ENCODE data around the gene GNB4. TPM values are rescaled to one million over a fixed set of nuclear protein-coding genes. Genes with fewer than 3 reads are reported as not detected.

Gene GNB4
- total RNA-seq, 1 donor from 2014 or later: 77.6 TPM

DNA sequence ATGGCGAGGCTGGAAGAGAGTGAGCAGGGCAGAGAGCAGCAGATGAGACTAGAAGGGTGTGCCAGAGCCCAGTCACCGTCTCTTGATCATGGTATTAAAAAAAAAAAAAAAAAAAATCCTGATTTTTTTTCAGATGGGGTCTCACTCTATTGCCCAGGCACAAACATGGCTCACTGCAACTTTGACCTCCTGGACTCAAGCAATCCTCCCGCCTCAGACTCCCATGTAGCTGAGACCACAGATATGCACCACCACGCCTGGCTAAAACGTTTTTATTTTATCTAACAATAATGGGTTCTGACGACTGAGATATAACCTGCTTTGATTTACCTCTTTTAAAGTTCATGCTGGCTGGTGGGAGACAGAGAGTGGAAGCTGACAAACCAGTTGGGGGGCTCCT is 4.0 kb downstream of the GNB4 start:
- TF ChIP-seq CTCF (IDR thresholded peaks at IDR 0.05): no peak
- no peak overlapping the region for H3K4me3 Mint-ChIP-seq (ENCODE audit: unreplicated experiment)
- no peaks in the 10 kb centered on the region for H3K36me3 Mint-ChIP-seq (ENCODE audit: low read depth)
- no peaks in the 10 kb centered on the region for H3K27me3 Mint-ChIP-seq (ENCODE audit: low read depth)
- peaks cover 52% of the 10 kb centered on the region for H3K4me1 Mint-ChIP-seq (ENCODE audit: low read depth)
- peak overlapping the region; percentile 38 for H3K27ac Mint-ChIP-seq (ENCODE audit: unreplicated experiment)
- no peak for DNase-seq (ENCODE audit: low spot score)
- no peaks in the 10 kb centered on the region for H3K9me3 Mint-ChIP-seq (ENCODE audit: low read depth)

DNA sequence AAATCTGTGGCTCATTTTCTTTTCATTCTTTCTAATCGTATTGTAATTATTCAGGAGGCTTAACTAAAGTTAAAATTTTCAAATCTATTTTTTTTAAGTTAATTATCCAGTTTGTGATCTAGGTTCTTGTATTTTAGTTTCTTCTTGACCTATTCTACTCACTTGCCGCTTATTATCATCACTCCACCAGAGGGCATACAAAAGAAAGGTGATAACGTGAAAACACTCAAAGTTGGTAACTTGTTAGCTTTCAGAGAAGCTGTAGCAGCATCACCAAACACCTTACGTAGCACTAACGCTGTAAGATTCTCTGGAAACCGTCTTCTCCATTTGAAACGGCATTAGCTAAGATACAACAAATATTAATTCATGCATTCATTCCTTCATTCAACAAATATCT is 4.8 kb downstream of the GNB4 start:
- peak; percentile 69 for TF ChIP-seq CTCF (IDR thresholded peaks at IDR 0.05)
- Mint-ChIP-seq H3K9me3 (ENCODE audit: low read depth) (no peaks in the 10 kb centered on the region), H3K4me3 (ENCODE audit: unreplicated experiment) (no peak overlapping the region), H3K4me1 (ENCODE audit: low read depth) (peaks cover 47% of the 10 kb centered on the region), H3K27ac (ENCODE audit: unreplicated experiment) (no peak overlapping the region), H3K36me3 (ENCODE audit: low read depth) (no peaks in the 10 kb centered on the region), H3K27me3 (ENCODE audit: low read depth) (no peaks in the 10 kb centered on the region)
- no peak for DNase-seq (ENCODE audit: low spot score)

DNA sequence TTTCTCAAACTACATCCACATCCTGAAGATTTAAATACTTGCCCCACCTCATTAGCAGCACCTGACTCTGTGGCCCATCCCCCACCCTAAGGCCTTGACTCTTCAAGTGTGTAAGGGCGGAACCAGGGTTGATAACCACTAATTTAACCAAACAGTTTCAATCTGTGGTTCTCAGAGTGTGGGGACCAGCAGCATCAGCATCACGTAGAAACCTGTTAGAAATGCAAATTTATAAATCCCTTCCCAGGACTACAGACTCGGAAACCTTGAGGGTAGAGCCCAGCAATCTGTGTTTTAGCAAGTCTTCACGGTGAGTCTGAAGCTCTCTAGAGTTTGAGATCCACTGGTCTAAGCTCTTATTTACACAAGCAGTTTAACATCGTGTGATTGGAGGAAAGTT is 12.4 kb downstream of the GNB4 start:
- no peaks in the 10 kb centered on the region for H3K36me3 Mint-ChIP-seq (ENCODE audit: low read depth)
- H3K4me3 Mint-ChIP-seq (ENCODE audit: unreplicated experiment): no peak overlapping the region
- H3K27me3 Mint-ChIP-seq (ENCODE audit: low read depth): no peaks in the 10 kb centered on the region
- no peak overlapping the region for H3K27ac Mint-ChIP-seq (ENCODE audit: unreplicated experiment)
- H3K9me3 Mint-ChIP-seq (ENCODE audit: low read depth): no peaks in the 10 kb centered on the region
- peaks cover 31% of the 10 kb centered on the region for H3K4me1 Mint-ChIP-seq (ENCODE audit: low read depth)
- TF ChIP-seq CTCF (IDR thresholded peaks at IDR 0.05): no peak
- no peak for DNase-seq (ENCODE audit: low spot score)

GRCh38 chr3:179436517-179436916 is 14.8 kb downstream of the GNB4 start:
- Mint-ChIP-seq H3K36me3 (ENCODE audit: low read depth) (no peaks in the 10 kb centered on the region), H3K9me3 (ENCODE audit: low read depth) (no peaks in the 10 kb centered on the region), H3K4me1 (ENCODE audit: low read depth) (peaks cover 52% of the 10 kb centered on the region), H3K4me3 (ENCODE audit: unreplicated experiment) (no peak overlapping the region), H3K27ac (ENCODE audit: unreplicated experiment) (peak overlapping the region; percentile 49), H3K27me3 (ENCODE audit: low read depth) (no peaks in the 10 kb centered on the region)
- DNase-seq (ENCODE audit: low spot score): no peak
- no peak for TF ChIP-seq CTCF (IDR thresholded peaks at IDR 0.05)

DNA sequence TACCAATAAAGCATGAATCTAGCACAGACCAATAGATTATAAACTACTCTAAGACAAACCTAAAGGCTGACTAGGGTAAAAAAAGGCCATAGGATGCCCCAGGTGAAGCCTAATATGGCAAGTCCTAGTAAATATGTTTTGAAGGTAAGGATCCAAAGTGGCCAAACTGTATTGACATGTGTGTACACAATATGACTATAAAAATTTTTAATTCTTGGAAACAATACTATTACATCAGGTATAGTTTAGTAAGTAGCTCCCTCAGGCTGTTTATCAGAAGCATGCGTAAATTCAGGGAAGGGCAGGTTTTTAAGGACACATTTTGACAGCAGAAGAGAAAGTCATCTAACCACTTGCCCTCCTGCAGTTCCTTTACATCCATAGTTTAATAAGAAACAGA is 18.8 kb downstream of the GNB4 start:
- no peak overlapping the region for H3K4me3 Mint-ChIP-seq (ENCODE audit: unreplicated experiment)
- no peaks in the 10 kb centered on the region for H3K9me3 Mint-ChIP-seq (ENCODE audit: low read depth)
- no peak for DNase-seq (ENCODE audit: low spot score)
- no peak for TF ChIP-seq CTCF (IDR thresholded peaks at IDR 0.05)
- H3K36me3 Mint-ChIP-seq (ENCODE audit: low read depth): no peaks in the 10 kb centered on the region
- peak overlapping the region; percentile 45 for H3K27ac Mint-ChIP-seq (ENCODE audit: unreplicated experiment)
- H3K4me1 Mint-ChIP-seq (ENCODE audit: low read depth): peaks cover 63% of the 10 kb centered on the region
- H3K27me3 Mint-ChIP-seq (ENCODE audit: low read depth): no peaks in the 10 kb centered on the region
